ENCODE data around the gene MED10.

Gene MED10

GRCh38 chr5:6338871-6339270 lies 39.5 kb downstream of the MED10 start:
- no peak overlapping the region for H3K27ac ChIP-seq

DNA sequence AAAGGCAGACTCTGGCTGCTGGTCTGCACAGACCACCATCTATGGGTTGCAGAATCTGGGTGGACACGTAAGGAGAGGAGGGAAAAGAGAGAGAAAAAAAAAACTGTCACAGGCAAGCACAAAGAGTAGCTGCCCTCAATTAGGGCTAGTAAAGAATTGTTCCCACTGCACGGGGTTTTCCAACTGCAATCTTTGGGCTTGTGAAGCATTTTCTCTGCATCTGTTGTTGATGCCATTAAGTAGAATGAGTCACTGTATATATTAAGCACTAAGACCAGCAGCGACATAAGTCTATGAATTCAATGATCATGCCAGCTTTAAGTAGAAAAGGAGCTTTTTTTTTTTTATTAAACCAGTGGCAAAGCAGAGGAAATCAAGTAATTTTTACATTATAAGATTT lies 40.2 kb downstream of the MED10 start:
- Histone ChIP-seq H3K4me3 (no peak overlapping the region), H3K27ac (no peak overlapping the region)
- DNase-seq (ENCODE audit: low spot score), result no peak
- TF ChIP-seq, protein P1, sequence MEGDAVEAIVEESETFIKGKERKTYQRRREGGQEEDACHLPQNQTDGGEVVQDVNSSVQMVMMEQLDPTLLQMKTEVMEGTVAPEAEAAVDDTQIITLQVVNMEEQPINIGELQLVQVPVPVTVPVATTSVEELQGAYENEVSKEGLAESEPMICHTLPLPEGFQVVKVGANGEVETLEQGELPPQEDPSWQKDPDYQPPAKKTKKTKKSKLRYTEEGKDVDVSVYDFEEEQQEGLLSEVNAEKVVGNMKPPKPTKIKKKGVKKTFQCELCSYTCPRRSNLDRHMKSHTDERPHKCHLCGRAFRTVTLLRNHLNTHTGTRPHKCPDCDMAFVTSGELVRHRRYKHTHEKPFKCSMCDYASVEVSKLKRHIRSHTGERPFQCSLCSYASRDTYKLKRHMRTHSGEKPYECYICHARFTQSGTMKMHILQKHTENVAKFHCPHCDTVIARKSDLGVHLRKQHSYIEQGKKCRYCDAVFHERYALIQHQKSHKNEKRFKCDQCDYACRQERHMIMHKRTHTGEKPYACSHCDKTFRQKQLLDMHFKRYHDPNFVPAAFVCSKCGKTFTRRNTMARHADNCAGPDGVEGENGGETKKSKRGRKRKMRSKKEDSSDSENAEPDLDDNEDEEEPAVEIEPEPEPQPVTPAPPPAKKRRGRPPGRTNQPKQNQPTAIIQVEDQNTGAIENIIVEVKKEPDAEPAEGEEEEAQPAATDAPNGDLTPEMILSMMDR (IDR thresholded peaks at IDR 0.05), result no peak

More at GRCh38 chr5:6338871-6339270, 39.5 kb downstream of the MED10 start:
- DNase-seq (ENCODE audit: low spot score), result no peak
- TF ChIP-seq, protein P1 (IDR thresholded peaks at IDR 0.05), result no peak
- no peak overlapping the region for H3K4me3 ChIP-seq

DNA sequence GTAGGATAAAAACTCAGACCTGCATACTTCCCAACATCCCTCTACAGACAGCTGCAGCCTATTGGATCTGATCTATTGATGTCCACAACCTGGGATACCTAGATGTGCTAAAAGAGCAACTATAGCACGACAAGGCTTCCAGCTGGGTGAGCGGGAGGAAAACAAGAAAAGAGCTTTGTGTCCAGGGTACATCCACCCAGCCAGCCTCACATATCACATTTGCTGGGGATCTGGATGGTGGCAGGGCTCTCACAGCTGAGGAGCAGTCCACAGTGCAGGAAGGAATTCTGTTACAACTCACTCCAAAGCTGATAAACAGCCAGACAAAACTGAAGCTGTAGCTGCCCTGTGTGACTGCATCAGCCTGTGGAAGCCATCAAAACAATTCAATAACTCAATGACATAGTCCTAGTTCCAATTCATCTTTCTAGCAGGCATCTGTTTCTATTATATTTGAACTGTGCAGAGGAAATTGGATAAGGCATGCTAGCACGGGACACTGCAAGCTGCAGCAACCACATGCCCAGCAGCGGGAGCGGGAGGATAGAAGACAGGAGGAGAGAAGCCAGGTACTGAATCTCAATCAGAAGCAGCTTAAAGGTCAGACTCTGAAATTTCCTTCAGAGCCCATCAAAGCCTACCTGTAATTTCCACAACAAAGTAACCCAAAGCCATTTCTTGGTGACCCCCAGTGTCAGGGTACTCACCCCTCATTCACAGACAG lies 45.0 kb downstream of the MED10 start:
- Histone ChIP-seq H3K4me3 (no peak overlapping the region), H3K27ac (no peak overlapping the region)
- no peak for DNase-seq (ENCODE audit: low spot score)
- TF ChIP-seq, protein P1 (IDR thresholded peaks at IDR 0.05), result no peak

GRCh38 chr5:6328173-6328572 lies 50.2 kb downstream of the MED10 start:
- TF ChIP-seq, protein P1 (IDR thresholded peaks at IDR 0.05), result no peak
- Histone ChIP-seq H3K27ac (no peak overlapping the region), H3K4me3 (no peak overlapping the region)
- peak; percentile 24 for DNase-seq (ENCODE audit: low spot score)

DNA sequence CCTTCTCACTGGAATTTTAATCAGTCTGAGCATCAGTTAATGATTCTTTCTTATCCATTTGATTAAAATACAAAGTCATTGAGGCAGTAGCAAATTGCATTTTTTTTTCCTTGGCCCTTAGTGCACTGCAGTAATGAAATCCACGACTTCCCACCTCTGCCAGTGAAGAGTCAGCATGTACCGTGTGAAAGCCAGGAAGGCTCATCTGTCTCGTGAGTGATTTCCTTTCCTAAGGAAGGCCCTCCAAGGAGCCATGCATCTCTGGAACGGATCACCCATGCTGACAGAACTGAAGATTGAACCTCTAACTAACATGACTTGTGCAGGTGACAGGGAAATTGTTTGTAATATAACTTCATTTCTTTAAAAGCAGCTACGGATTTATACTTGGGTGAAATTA lies 51.6 kb downstream of the MED10 start:
- no peak overlapping the region for H3K27ac ChIP-seq
- no peak for DNase-seq (ENCODE audit: low spot score)
- TF ChIP-seq, protein P1 (IDR thresholded peaks at IDR 0.05), result no peak
- H3K4me3 ChIP-seq, result no peak overlapping the region

DNA sequence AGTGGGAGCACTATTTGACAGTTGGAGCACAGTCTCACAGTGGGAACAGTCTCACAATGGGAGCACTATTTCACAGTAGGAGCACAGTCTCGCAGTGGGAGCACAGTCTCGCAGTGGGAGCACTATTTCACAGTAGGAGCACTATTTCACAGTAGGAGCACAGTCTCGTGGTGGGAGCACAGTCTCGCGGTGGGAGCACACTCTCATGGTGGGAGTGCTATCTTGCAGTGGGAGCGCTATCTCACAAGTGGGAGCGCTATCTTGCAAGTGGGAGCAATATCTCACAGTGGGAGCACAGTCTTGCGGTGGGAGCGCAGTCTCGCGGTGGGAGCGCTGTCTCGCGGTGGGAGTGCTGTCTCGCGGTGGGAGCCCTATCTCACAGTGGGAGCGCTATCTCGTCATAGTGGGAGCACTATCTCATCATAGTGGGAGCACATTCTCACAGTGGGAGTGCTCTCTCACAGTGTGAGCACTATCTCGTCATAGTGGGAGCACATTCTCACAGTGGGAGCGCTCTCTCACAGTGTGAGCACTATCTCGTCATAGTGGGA lies 56.1 kb downstream of the MED10 start:
- DNase-seq (ENCODE audit: low spot score), result peak; percentile 43
- TF ChIP-seq, protein P1 (IDR thresholded peaks at IDR 0.05), result no peak
- Histone ChIP-seq H3K27ac (no peak overlapping the region), H3K4me3 (no peak overlapping the region)
